Loucy (cell line): ENCODE measurements around the gene TPRG1L.

ENCODE experiments used
- H2AFZ ChIP-seq: fragments of 200-600 bp; sonication (generic); 2 replicates; pipeline ENCODE4 v1.6.0; 2016; ENCODE audit warnings: antibody characterized with exemption, mild to moderate bottlenecking, low read length, moderate library complexity
- H3F3A ChIP-seq: fragments of 200-600 bp; 2 replicates; pipeline ENCODE4 v1.6.0; 2016; ENCODE audit warnings: antibody characterized with exemption, low read depth, mild to moderate bottlenecking
- H3K27me3 ChIP-seq: fragments of 200-600 bp; sonication (generic); 2 replicates; pipeline ENCODE4 v1.6.1; 2014; ENCODE audit warnings: low read length, mild to moderate bottlenecking; ENCODE audit not compliant: insufficient read depth, poor library complexity, severe bottlenecking
- H3K36me3 ChIP-seq: fragments of 200-600 bp; sonication (generic); 2 replicates; pipeline ENCODE4 v1.6.1; 2016; ENCODE audit warnings: low read length; ENCODE audit not compliant: insufficient read depth
- H3K4me1 ChIP-seq: fragments of 200-600 bp; sonication (generic); 2 replicates; pipeline ENCODE4 v1.5.1; 2014; ENCODE audit warnings: low read length, mild to moderate bottlenecking; ENCODE audit not compliant: insufficient read depth, poor library complexity, severe bottlenecking
- H3K4me2 ChIP-seq: fragments of 200-600 bp; sonication (generic); 2 replicates; pipeline ENCODE4 v1.6.0; 2014; ENCODE audit warnings: antibody characterized with exemption, low read length, low read depth, mild to moderate bottlenecking; ENCODE audit not compliant: poor library complexity, severe bottlenecking
- H3K4me3 ChIP-seq: fragments of 200-600 bp; sonication (generic); 2 replicates; pipeline ENCODE4 v1.5.1; 2014; ENCODE audit warnings: low read length, mild to moderate bottlenecking, mixed read lengths; ENCODE audit not compliant: poor library complexity, severe bottlenecking
- H3K79me2 ChIP-seq: fragments of 200-600 bp; sonication (generic); 2 replicates; pipeline ENCODE4 v1.6.1; 2014; ENCODE audit warnings: low read length; ENCODE audit not compliant: insufficient read depth
- H3K9ac ChIP-seq: fragments of 200-600 bp; sonication (generic); 2 replicates; pipeline ENCODE4 v1.6.0; 2014; ENCODE audit warnings: mild to moderate bottlenecking, low read depth, low read length, moderate library complexity; ENCODE audit not compliant: poor library complexity, severe bottlenecking
- H3K9me2 ChIP-seq: fragments of 200-600 bp; sonication (generic); replicated peaks from 2 replicates; pipeline ENCODE4 v1.6.1; 2016; ENCODE audit warnings: low read depth, low read length, mixed read lengths
- H3K9me3 ChIP-seq: fragments of 200-600 bp; sonication (generic); 2 replicates; pipeline ENCODE4 v1.6.1; 2014; ENCODE audit warnings: mild to moderate bottlenecking, antibody characterized with exemption, low read length, low read depth; ENCODE audit not compliant: insufficient read depth
- H4K20me1 ChIP-seq: fragments of 200-600 bp; sonication (generic); 2 replicates; pipeline ENCODE4 v1.6.0; 2014; ENCODE audit warnings: antibody characterized with exemption, low read length, mild to moderate bottlenecking; ENCODE audit not compliant: insufficient read depth, poor library complexity, severe bottlenecking
- CTCF ChIP-seq: fragments of 200-600 bp; sonication (generic); conservative IDR thresholded peaks from 2 replicates; pipeline ENCODE4 v1.5.1; 2014; ENCODE audit warnings: mild to moderate bottlenecking, antibody characterized with exemption, low read length
- EZH2phosphoT487 ChIP-seq: fragments of 200-600 bp; IDR thresholded peaks from 2 replicates; pipeline ENCODE4 v1.6.1; 2018; ENCODE audit warnings: antibody characterized with exemption, mild to moderate bottlenecking, moderate library complexity, borderline replicate concordance

The TPRG1L gene

GRCh38 chr1:3614755-3615742 lies 9.8 kb upstream of the TPRG1L start:
- H2AFZ ChIP-seq, result no peak overlapping the region
- no peak overlapping the region for H3K4me3 ChIP-seq
- no peaks in the 10 kb centered on the region for H3K27me3 ChIP-seq
- no peak overlapping the region for H3K4me2 ChIP-seq
- H3F3A ChIP-seq, result no peaks in the 10 kb centered on the region
- H3K9me3 ChIP-seq, result no peaks in the 10 kb centered on the region
- no peak overlapping the region for H3K9ac ChIP-seq
- H3K4me1 ChIP-seq, result peaks cover 5% of the 10 kb centered on the region
- peaks cover 2% of the 10 kb centered on the region; the same call in 1 of the 2 replicates for H3K79me2 ChIP-seq
- no peaks in the 10 kb centered on the region for H3K36me3 ChIP-seq
- TF ChIP-seq EZH2phosphoT487 (no peak), CTCF (peak; percentile 83)
- no peaks in the 10 kb centered on the region for H3K9me2 ChIP-seq
- no peaks in the 10 kb centered on the region for H4K20me1 ChIP-seq

GRCh38 chr1:3616861-3617260 lies 8.0 kb upstream of the TPRG1L start:
- peaks cover 7% of the 10 kb centered on the region for H3K4me1 ChIP-seq
- H3K9ac ChIP-seq, result no peak overlapping the region
- H3K9me2 ChIP-seq, result no peaks in the 10 kb centered on the region
- H3K4me2 ChIP-seq, result no peak overlapping the region
- no peaks in the 10 kb centered on the region for H4K20me1 ChIP-seq
- TF ChIP-seq EZH2phosphoT487, result no peak
- H3K27me3 ChIP-seq, result no peaks in the 10 kb centered on the region
- no peaks in the 10 kb centered on the region for H3K79me2 ChIP-seq
- no peak overlapping the region for H2AFZ ChIP-seq
- no peaks in the 10 kb centered on the region for H3F3A ChIP-seq
- H3K4me3 ChIP-seq, result no peak overlapping the region
- no peaks in the 10 kb centered on the region for H3K36me3 ChIP-seq
- no peaks in the 10 kb centered on the region for H3K9me3 ChIP-seq

- Histone ChIP-seq H3K79me2 (no peaks in the 10 kb centered on the region), H3K9me2 (no peaks in the 10 kb centered on the region), H2AFZ (no peak overlapping the region), H3K4me1 (peaks cover 7% of the 10 kb centered on the region), H3K4me2 (no peak overlapping the region), H4K20me1 (no peaks in the 10 kb centered on the region), H3K36me3 (no peaks in the 10 kb centered on the region), H3K27me3 (no peaks in the 10 kb centered on the region), H3F3A (no peaks in the 10 kb centered on the region), H3K4me3 (no peak overlapping the region), H3K9me3 (no peaks in the 10 kb centered on the region), H3K9ac (no peak overlapping the region)
- TF ChIP-seq CTCF (no peak), EZH2phosphoT487 (no peak)
Measured at GRCh38 chr1:3617806-3618345, 6.9 kb upstream of the TPRG1L start.
